ENCODE data around the gene ZNF580. TPM values are rescaled to one million over a fixed set of nuclear protein-coding genes. Genes with fewer than 3 reads are reported as not detected.

The ZNF580 gene
- total RNA-seq, 1 donor from 2014 or later = 2.8 TPM

DNA sequence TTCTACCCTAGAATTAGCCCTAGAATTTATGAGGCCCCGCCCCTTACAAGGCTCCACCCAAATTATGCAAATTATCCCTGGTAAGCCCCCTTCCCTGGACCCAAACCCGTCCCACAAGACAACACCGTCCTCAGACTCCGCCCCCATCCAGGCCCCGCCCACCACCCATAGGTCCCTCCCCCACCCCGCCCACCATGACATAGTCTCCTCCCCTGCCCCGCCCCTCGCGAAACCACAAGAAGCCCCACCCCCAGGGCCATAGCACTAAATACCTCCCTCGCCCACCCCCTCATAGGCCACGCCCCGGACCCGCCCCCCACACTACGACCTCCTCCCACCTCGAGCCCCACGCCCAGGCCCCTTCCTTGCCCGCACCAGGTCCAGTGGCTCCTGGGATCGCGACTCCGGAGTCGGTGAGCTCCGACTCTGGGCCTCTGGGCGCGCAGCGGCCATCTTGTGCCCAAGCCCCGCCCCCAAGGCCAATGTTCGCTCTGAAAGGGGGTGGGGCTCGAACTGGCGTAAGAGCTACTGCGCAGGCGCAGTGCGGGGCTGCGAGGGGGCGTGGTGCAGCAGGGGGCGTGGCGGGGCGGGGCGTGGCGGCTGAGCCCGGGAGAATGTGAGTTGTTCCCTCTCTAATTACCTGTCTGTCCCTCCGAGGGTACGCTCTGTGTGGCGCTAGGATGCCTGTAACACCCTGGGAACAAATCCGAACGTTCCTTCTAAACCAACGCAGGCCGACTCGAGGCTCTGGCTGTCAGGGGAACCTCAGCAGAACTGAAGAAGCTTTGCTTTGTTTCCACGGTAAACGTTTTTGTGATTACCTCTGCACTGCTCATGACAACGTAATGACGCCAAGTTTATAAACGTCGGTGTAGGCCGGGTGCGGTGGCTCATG is 16.4 kb upstream of the ZNF580 start, which contains the start of gene ZNF784:
ZNF784 (minus strand) TSS at position 458 of the 895 bp plus-strand sequence; CDS start at position 453, 5 bp downstream.
- H3K4me3 ChIP-seq = peak within 1 kb of the TSS; percentile 80
- H3K4me1 Mint-ChIP-seq = peaks cover 20% of the 10 kb centered on the region
- no peaks in the 10 kb centered on the region for H3K36me3 ChIP-seq
- peaks cover 7% of the 10 kb centered on the region for H3K36me3 Mint-ChIP-seq
- H3K4me3 Mint-ChIP-seq = peak within 1 kb of the TSS; percentile 90
- peaks cover 5% of the 10 kb centered on the region for H3K4me1 ChIP-seq
- no peaks in the 10 kb centered on the region for H3K9me3 ChIP-seq (ENCODE audit: low read depth)
- peaks cover 12% of the 10 kb centered on the region for H3K79me2 ChIP-seq (ENCODE audit: low read depth)
- H3F3A ChIP-seq (ENCODE audit: low read depth) = peaks cover 25% of the 10 kb centered on the region
- H3K4me2 ChIP-seq = peak within 1 kb of the TSS; percentile 77
- H3K9ac ChIP-seq = peak within 1 kb of the TSS; percentile 84
- H3K9me3 Mint-ChIP-seq = no peaks in the 10 kb centered on the region
- peaks cover 12% of the 10 kb centered on the region for H4K20me1 ChIP-seq (ENCODE audit: low read depth)
- no peaks in the 10 kb centered on the region for H3K27me3 ChIP-seq
- no peak for TF ChIP-seq EZH2 (IDR thresholded peaks at IDR 0.05)
- TF ChIP-seq EZH2phosphoT487 (IDR thresholded peaks at IDR 0.05) = no peak
- TF ChIP-seq CTCF (IDR thresholded peaks at IDR 0.05) = no peak
- peak within 1 kb of the TSS; percentile 78 for H2AFZ ChIP-seq (replicated peaks)
- H3K27ac Mint-ChIP-seq = peak within 1 kb of the TSS; percentile 93
- DNase-seq (ENCODE audit: low spot score) = peak; percentile 98
- peaks cover 2% of the 10 kb centered on the region for H3K27me3 Mint-ChIP-seq (ENCODE audit: insufficient read depth, low read depth)
- peak within 1 kb of the TSS; percentile 96 for H3K27ac ChIP-seq

GRCh38 chr19:55625004-55625326 is 15.8 kb upstream of the ZNF580 start:
- Histone ChIP-seq H3K36me3 (no peaks in the 10 kb centered on the region), H3K4me1 (peaks cover 5% of the 10 kb centered on the region), H3K4me2 (peak overlapping the region; percentile 77), H4K20me1 (ENCODE audit: low read depth) (peaks cover 12% of the 10 kb centered on the region), H3K9ac (no peak overlapping the region), H3K27me3 (no peaks in the 10 kb centered on the region), H3K4me3 (peak overlapping the region; percentile 80), H3K27ac (no peak overlapping the region), H3K79me2 (ENCODE audit: low read depth) (peaks cover 12% of the 10 kb centered on the region), H3F3A (ENCODE audit: low read depth) (peaks cover 21% of the 10 kb centered on the region), H2AFZ (replicated peaks) (peak overlapping the region; percentile 78), H3K9me3 (ENCODE audit: low read depth) (no peaks in the 10 kb centered on the region)
- no peak for DNase-seq (ENCODE audit: low spot score)
- peaks cover 20% of the 10 kb centered on the region for H3K4me1 Mint-ChIP-seq
- no peaks in the 10 kb centered on the region for H3K9me3 Mint-ChIP-seq
- TF ChIP-seq CTCF (IDR thresholded peaks at IDR 0.05) (no peak), EZH2phosphoT487 (IDR thresholded peaks at IDR 0.05) (no peak), EZH2 (IDR thresholded peaks at IDR 0.05) (no peak)
- peak overlapping the region; percentile 93 for H3K27ac Mint-ChIP-seq
- H3K36me3 Mint-ChIP-seq = peaks cover 7% of the 10 kb centered on the region
- H3K4me3 Mint-ChIP-seq = peak overlapping the region; percentile 90
- peaks cover 2% of the 10 kb centered on the region for H3K27me3 Mint-ChIP-seq (ENCODE audit: insufficient read depth, low read depth)

GRCh38 chr19:55626350-55626749 is 14.5 kb upstream of the ZNF580 start:
- Mint-ChIP-seq H3K4me1 (peaks cover 20% of the 10 kb centered on the region), H3K4me3 (no peak overlapping the region), H3K36me3 (no peaks in the 10 kb centered on the region), H3K27me3 (ENCODE audit: insufficient read depth, low read depth) (peaks cover 2% of the 10 kb centered on the region), H3K9me3 (no peaks in the 10 kb centered on the region), H3K27ac (no peak overlapping the region)
- H3K4me2 ChIP-seq = no peak overlapping the region
- no peaks in the 10 kb centered on the region for H3K36me3 ChIP-seq
- H3K27me3 ChIP-seq = no peaks in the 10 kb centered on the region
- TF ChIP-seq EZH2phosphoT487 (IDR thresholded peaks at IDR 0.05) = no peak
- no peak for TF ChIP-seq EZH2 (IDR thresholded peaks at IDR 0.05)
- TF ChIP-seq CTCF (IDR thresholded peaks at IDR 0.05) = no peak
- H3K4me3 ChIP-seq = no peak overlapping the region
- H3K9ac ChIP-seq = no peak overlapping the region
- peaks cover 12% of the 10 kb centered on the region for H3K79me2 ChIP-seq (ENCODE audit: low read depth)
- no peak overlapping the region for H2AFZ ChIP-seq (replicated peaks)
- peaks cover 5% of the 10 kb centered on the region for H3K4me1 ChIP-seq
- H4K20me1 ChIP-seq (ENCODE audit: low read depth) = peaks cover 12% of the 10 kb centered on the region
- no peak overlapping the region for H3K27ac ChIP-seq
- DNase-seq (ENCODE audit: low spot score) = no peak
- no peaks in the 10 kb centered on the region for H3K9me3 ChIP-seq (ENCODE audit: low read depth)
- H3F3A ChIP-seq (ENCODE audit: low read depth) = peaks cover 21% of the 10 kb centered on the region

Data from neural progenitor cell (in vitro differentiated cells).